BJ (cell line): ENCODE results near the gene RPL5. TPM values are rescaled to one million over a fixed set of nuclear protein-coding genes. Genes with fewer than 3 reads are reported as not detected.

ENCODE experiments used
- CTCF ChIA-PET: fragments of 350-600 bp; formaldehyde crosslinking; extraction: SDS; loops from one replicate; lab custom pipeline; 2021; ENCODE audit warnings: antibody characterized with exemption, inconsistent platforms; lab: Yijun Ruan, JAX
- POLR2A ChIA-PET: fragments of 300-600 bp; sonication (Branson Sonifier 250); formaldehyde crosslinking; extraction: SDS; loops from one replicate; lab custom pipeline; 2021; ENCODE audit warnings: antibody characterized with exemption; lab: Charles Lee
- DNase-seq: peaks from one replicate; pipeline ENCODE4 v3.0.0-alpha.2; 2011; ENCODE audit warnings: low read depth
- H3K27me3 ChIP-seq: 2 replicates; pipeline ENCODE4 v1.6.0; 2011; ENCODE audit warnings: low read length; ENCODE audit not compliant: control insufficient read depth, insufficient read depth
- H3K36me3 ChIP-seq: 2 replicates; pipeline ENCODE4 v1.5.1; 2011; ENCODE audit warnings: low read length; ENCODE audit not compliant: control insufficient read depth, insufficient read depth
- H3K4me3 ChIP-seq: 2 replicates; pipeline ENCODE4 v1.5.1; 2011; ENCODE audit warnings: low read depth, mild to moderate bottlenecking, control low read depth, low read length
- CTCF ChIP-seq: IDR thresholded peaks from 2 replicates; pipeline ENCODE4 v1.5.1; 2011; ENCODE audit warnings: low read depth, mild to moderate bottlenecking, control low read depth, inconsistent platforms, low read length, moderate library complexity; ENCODE audit not compliant: insufficient read depth
- polyA plus RNA-seq: library from polyadenylated mRNA; depleted of rRNA; stranded (reverse); fragments of >200 nt; gene quantifications from 2 replicates; pipeline ENCODE4 v1.2.3, GENCODE V29; 2011

Gene RPL5
- polyA plus RNA-seq, 1 experiment, result 1,389 TPM

- ChIA-PET CTCF (interaction anchor here (0.9 to 8.0 kb wide), 7 partner anchors 8 to 104 kb away, joined by 3 to 68 read pairs (median 6); no protein-coding TSS in a partner anchor), POLR2A (no interaction called here)
- DNase-seq, result peak; percentile 28
- Histone ChIP-seq H3K36me3 (no peaks in the 10 kb centered on the region), H3K27me3 (no peaks in the 10 kb centered on the region), H3K4me3 (no peak overlapping the region)
- TF ChIP-seq CTCF, result peak; percentile 13; the same call in 1 of the 2 replicates
These were observed 11.8 kb upstream of the RPL5 start for GRCh38 chr1:92820024-92820423.

- no peak for DNase-seq
- ChIA-PET CTCF (interaction anchor here (1.0 to 8.0 kb wide), 7 partner anchors 9 to 73 kb away, joined by 3 to 68 read pairs (median 6); no protein-coding TSS in a partner anchor), POLR2A (no interaction called here)
- Histone ChIP-seq H3K27me3 (no peaks in the 10 kb centered on the region), H3K36me3 (no peaks in the 10 kb centered on the region), H3K4me3 (no peak overlapping the region)
- TF ChIP-seq CTCF, result no peak
These were observed 11.3 kb upstream of the RPL5 start for GRCh38 chr1:92820551-92820950.

- ChIA-PET POLR2A (no interaction called here), CTCF (interaction anchor here (0.6 to 8.0 kb wide), 3 partner anchors 9 to 512 kb away, joined by 3 to 68 read pairs (median 11); partner anchors contain the start of gene RPL5)
- no peak for TF ChIP-seq CTCF
- no peak overlapping the region for H3K4me3 ChIP-seq
- H3K36me3 ChIP-seq, result no peaks in the 10 kb centered on the region
- H3K27me3 ChIP-seq, result no peaks in the 10 kb centered on the region
- peak; percentile 29 for DNase-seq
These were observed 9.0 kb upstream of the RPL5 start for GRCh38 chr1:92822879-92823278.

- DNase-seq, result no peak
- Histone ChIP-seq H3K27me3 (no peaks in the 10 kb centered on the region), H3K36me3 (no peaks in the 10 kb centered on the region), H3K4me3 (no peak overlapping the region)
- ChIA-PET POLR2A (no interaction called here), CTCF (interaction anchor here (1.3 kb wide), 1 partner anchor 8 kb away, joined by 4 read pairs; no protein-coding TSS in a partner anchor)
- no peak for TF ChIP-seq CTCF
These were observed 5.0 kb upstream of the RPL5 start for GRCh38 chr1:92826792-92827191.

GRCh38 chr1:92831368-92831761 is 475 bp upstream of the RPL5 start:
- H3K36me3 ChIP-seq, result no peaks in the 10 kb centered on the region; the same call in 1 of the 2 replicates
- ChIA-PET CTCF (interaction anchor here (0.6 to 2.3 kb wide), 20 partner anchors 9 to 625 kb away, joined by 3 to 34 read pairs (median 4); partner anchors contain the start of gene DIPK1A), POLR2A (no interaction called here)
- no peak for DNase-seq
- H3K4me3 ChIP-seq, result no peak overlapping the region; the same call in 1 of the 2 replicates
- H3K27me3 ChIP-seq, result no peaks in the 10 kb centered on the region
- TF ChIP-seq CTCF, result no peak
